Panc1 (cell line): Measurements from ENCODE around the gene IGSF21. TPM values are rescaled to one million over a fixed set of nuclear protein-coding genes. Genes with fewer than 3 reads are reported as not detected.

Experiments used
- ATAC-seq: fragments of 200-7000 bp; cut with Tn5 transposase; 2 replicates; pipeline ENCODE4 v1.9.1; 2020; ENCODE audit warnings: mild to moderate bottlenecking, moderate library complexity
- BruUV-seq: library from RNA; stranded (reverse); fragments of 400-500 nt; replicated peaks from 2 replicates; lab custom pipeline; 2021; lab: Mats Ljungman, UMichigan
- CTCF ChIA-PET: fragments of 300-600 bp; sonication (Branson Sonifier 250); formaldehyde crosslinking; loops from one replicate; lab custom pipeline; 2022; ENCODE audit warnings: antibody characterized with exemption; lab: Charles Lee
- POLR2A ChIA-PET: fragments of 300-600 bp; sonication (Branson Sonifier 250); formaldehyde crosslinking; loops from one replicate; lab custom pipeline; 2022; ENCODE audit warnings: antibody characterized with exemption; lab: Charles Lee
- DNase-seq: peaks from one replicate; pipeline ENCODE4 v3.0.0-alpha.2; 2010; ENCODE audit warnings: low read depth, low spot score
- H3K27ac ChIP-seq: 2 replicates; pipeline ENCODE4 v1.5.1; 2011; ENCODE audit warnings: mild to moderate bottlenecking, low read length, inconsistent platforms
- H3K27me3 ChIP-seq: fragments of 200-500 bp; sonication (Bioruptor generic); 2 replicates; pipeline ENCODE4 v1.6.0; 2014; ENCODE audit warnings: low read length, inconsistent platforms; ENCODE audit not compliant: control insufficient read depth, insufficient read depth
- H3K36me3 ChIP-seq: fragments of 200-500 bp; sonication (Bioruptor generic); 2 replicates; pipeline ENCODE4 v1.5.1; 2014; ENCODE audit warnings: inconsistent platforms, mild to moderate bottlenecking, low read length, moderate library complexity; ENCODE audit not compliant: control insufficient read depth, insufficient read depth
- H3K4me1 ChIP-seq: 2 replicates; pipeline ENCODE4 v1.5.1; 2011; ENCODE audit warnings: inconsistent platforms, mild to moderate bottlenecking, low read length, moderate library complexity; ENCODE audit not compliant: control insufficient read depth, insufficient read depth
- H3K4me3 ChIP-seq, 2 experiments: 2 replicates each; pipeline ENCODE4 v1.5.1; 2011 to 2012; ENCODE audit warnings: low read depth in 2 of 2, low read length in 2 of 2, mild to moderate bottlenecking in 2 of 2, inconsistent platforms in 1 of 2, moderate library complexity in 1 of 2
- H3K9me3 ChIP-seq: fragments of 200-500 bp; sonication (Bioruptor generic); 2 replicates; pipeline ENCODE4 v1.5.1; 2014; ENCODE audit warnings: low read depth, mild to moderate bottlenecking, inconsistent platforms, low read length, moderate library complexity; ENCODE audit not compliant: control insufficient read depth, insufficient read depth
- CTCF ChIP-seq: fragments of 450-650 bp; IDR thresholded peaks from 2 replicates; pipeline ENCODE4 v1.5.1; 2017; ENCODE audit warnings: mild to moderate bottlenecking
- POLR2AphosphoS5 ChIP-seq: IDR thresholded peaks from 2 replicates; pipeline ENCODE4 v1.6.1; 2012; ENCODE audit warnings: mild to moderate bottlenecking, low read depth, low read length, moderate library complexity
- REST ChIP-seq, 2 experiments: IDR thresholded peaks; 2 replicates each; pipeline ENCODE4 v1.6.1; 2011 to 2012; ENCODE audit warnings: low read depth in 2 of 2, control low read depth in 1 of 2, low read length in 1 of 2, mild to moderate bottlenecking in 1 of 2, moderate library complexity in 1 of 2; ENCODE audit not compliant: insufficient read depth in 1 of 2
- SIN3A ChIP-seq: IDR thresholded peaks from 2 replicates; pipeline ENCODE4 v1.6.1; 2012; ENCODE audit warnings: low read depth, mild to moderate bottlenecking, low read length, moderate library complexity, borderline replicate concordance; ENCODE audit not compliant: insufficient read depth
- TCF7L2 ChIP-seq: IDR thresholded peaks from 2 replicates; pipeline ENCODE4 v1.6.1; 2011; ENCODE audit warnings: mild to moderate bottlenecking, low read depth, low read length, inconsistent platforms
- in situ Hi-C: cut with HindIII; loops from 2 replicates; pipeline ENCODE4 v1.10.0; 2016; ENCODE audit warnings: low sequenced_read_pairs, low pct_unique_long_range_greater_than_20kb
- intact Hi-C: fragments of 100-400 bp; cut with micrococcal nuclease; formaldehyde crosslinking; loops from one replicate; pipeline ENCODE4 v1.10.0; 2022; ENCODE audit not compliant: unreplicated experiment
- total RNA-seq: library from RNA; stranded (reverse); gene quantifications from one replicate; pipeline ENCODE4 v1.2.1, GENCODE V29; 2021; ENCODE audit not compliant: unreplicated experiment

IGSF21 gene
- total RNA-seq, 1 experiment from 2014 or later, result not detected

GRCh38 chr1:18253093-18253492 lies 145.5 kb downstream of the IGSF21 start:
- CTCF ChIA-PET, result no interaction called here
- in situ Hi-C loops, result no loop called here
- no TSS peak for BruUV-seq
- Histone ChIP-seq H3K4me1 (no peaks in the 10 kb centered on the region), H3K4me3 (no peak overlapping the region), H3K9me3 (no peaks in the 10 kb centered on the region), H3K36me3 (no peaks in the 10 kb centered on the region), H3K27me3 (peaks cover 7% of the 10 kb centered on the region), H3K27ac (no peak overlapping the region)
- ATAC-seq (no peak), DNase-seq (no peak)
- TF ChIP-seq CTCF (no peak), SIN3A (no peak), TCF7L2 (no peak), REST (IDR thresholded peaks at IDR 0.05; ENCODE audit: insufficient read depth in 1 of 2, low read depth in 2 of 2, low read length in 1 of 2) (no peak), POLR2AphosphoS5 (no peak)
- intact Hi-C loops, result no loop called here
- POLR2A ChIA-PET, result no interaction called here

- ATAC-seq, result no peak
- Histone ChIP-seq H3K27ac (no peak overlapping the region), H3K36me3 (no peaks in the 10 kb centered on the region), H3K4me1 (no peaks in the 10 kb centered on the region), H3K4me3 (no peak overlapping the region), H3K27me3 (peaks cover 4% of the 10 kb centered on the region), H3K9me3 (no peaks in the 10 kb centered on the region)
- ChIA-PET CTCF (interaction anchor here (1.1 kb wide), 1 partner anchor 25 kb away, joined by 4 read pairs; no protein-coding TSS in a partner anchor), POLR2A (no interaction called here)
- in situ Hi-C loops (no loop called here), intact Hi-C loops (no loop called here)
- BruUV-seq, result no TSS peak
- TF ChIP-seq POLR2AphosphoS5 (no peak), REST (IDR thresholded peaks at IDR 0.05; ENCODE audit: insufficient read depth in 1 of 2, low read depth in 2 of 2, low read length in 1 of 2) (peak; percentile 95), CTCF (no peak)
- DNase-seq, result no peak
Measured at GRCh38 chr1:18256282-18257235, 149.0 kb downstream of the IGSF21 start.
